ENCODE results near the gene DUSP15. TPM values are rescaled to one million over a fixed set of nuclear protein-coding genes. Genes with fewer than 3 reads are reported as not detected.

Gene DUSP15
- total and polyA plus RNA-seq, 8 donors = 0.35 to 4.3 (median 1.4) TPM

DNA sequence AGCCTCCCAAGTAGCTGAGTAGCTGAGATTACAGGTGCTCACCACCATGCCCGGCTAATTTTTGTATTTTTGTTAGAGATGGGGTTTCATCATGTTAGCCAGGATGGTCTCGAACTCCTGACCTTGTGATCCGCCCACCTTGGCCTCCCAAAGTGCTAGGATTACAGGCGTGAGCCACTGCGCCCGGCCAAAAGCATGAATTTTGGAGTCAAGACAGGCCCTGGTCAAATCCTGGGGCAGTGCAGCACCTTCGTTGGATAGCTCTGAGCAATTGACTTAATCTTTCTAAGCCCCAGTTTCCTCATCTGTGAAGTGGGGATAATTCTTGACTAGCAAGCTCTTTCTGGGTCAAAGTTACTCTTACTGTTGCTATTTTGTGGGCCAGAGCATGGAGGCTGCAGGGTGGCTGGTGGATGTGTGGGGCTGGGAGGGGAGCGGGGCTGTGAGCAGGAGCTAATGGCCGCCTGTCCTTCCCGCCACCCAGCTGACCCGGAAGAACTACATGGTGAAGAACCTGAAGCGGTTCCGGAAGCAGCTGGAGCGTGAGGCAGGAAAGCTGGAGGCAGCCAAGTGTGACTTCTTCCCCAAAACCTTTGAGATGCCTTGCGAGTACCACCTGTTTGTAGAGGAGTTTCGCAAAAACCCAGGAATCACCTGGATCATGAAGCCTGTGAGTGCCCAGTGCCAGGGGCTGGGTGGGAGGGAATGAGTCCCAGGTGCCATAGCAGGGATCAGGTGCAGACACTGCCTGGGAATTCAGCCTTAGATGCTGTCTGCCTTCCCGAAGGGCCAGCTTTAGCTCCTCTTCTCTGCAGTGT, 39.1 kb upstream of the DUSP15 start:
- FAIRE-seq (no peak), ATAC-seq (no peak), DNase-seq (no peak)
- Histone ChIP-seq H3K36me3 (no peaks in the 10 kb centered on the region), H3K9me3 (no peaks in the 10 kb centered on the region), H3K4me3 (no peak overlapping the region), H3K27ac (no peak overlapping the region), H3K27me3 (no peaks in the 10 kb centered on the region), H3K4me1 (no peaks in the 10 kb centered on the region)
- 78 to 84% methylated on average over 17 of the region's 17 CpGs for WGBS, 2 donors
- TF ChIP-seq, protein P1, sequence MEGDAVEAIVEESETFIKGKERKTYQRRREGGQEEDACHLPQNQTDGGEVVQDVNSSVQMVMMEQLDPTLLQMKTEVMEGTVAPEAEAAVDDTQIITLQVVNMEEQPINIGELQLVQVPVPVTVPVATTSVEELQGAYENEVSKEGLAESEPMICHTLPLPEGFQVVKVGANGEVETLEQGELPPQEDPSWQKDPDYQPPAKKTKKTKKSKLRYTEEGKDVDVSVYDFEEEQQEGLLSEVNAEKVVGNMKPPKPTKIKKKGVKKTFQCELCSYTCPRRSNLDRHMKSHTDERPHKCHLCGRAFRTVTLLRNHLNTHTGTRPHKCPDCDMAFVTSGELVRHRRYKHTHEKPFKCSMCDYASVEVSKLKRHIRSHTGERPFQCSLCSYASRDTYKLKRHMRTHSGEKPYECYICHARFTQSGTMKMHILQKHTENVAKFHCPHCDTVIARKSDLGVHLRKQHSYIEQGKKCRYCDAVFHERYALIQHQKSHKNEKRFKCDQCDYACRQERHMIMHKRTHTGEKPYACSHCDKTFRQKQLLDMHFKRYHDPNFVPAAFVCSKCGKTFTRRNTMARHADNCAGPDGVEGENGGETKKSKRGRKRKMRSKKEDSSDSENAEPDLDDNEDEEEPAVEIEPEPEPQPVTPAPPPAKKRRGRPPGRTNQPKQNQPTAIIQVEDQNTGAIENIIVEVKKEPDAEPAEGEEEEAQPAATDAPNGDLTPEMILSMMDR (IDR thresholded peaks at IDR 0.05) = no peak
- intact Hi-C loops (cut with DNase I) = no loop called here

DNA sequence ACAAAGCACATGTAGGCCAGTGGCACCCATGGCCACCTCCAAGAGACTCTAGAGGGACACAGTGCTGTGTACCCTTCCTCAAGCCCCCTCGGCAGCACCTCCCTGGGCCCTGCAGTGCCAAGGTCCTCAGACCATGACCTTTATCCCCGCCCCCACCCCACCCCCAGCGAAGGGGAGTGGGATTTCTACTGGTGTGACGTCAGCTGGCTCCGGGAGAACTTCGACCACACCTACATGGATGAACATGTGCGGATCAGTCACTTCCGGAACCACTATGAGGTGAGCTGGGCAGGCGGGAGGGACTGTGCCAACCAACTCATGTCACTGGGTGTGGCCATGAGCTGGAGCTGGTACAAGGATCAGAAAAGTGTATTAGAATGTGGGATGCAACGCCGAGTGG, 38.1 kb upstream of the DUSP15 start:
- DNase-seq = no peak
- Histone ChIP-seq H3K4me3 (no peak overlapping the region), H3K9me3 (no peaks in the 10 kb centered on the region), H3K36me3 (no peaks in the 10 kb centered on the region), H3K4me1 (no peaks in the 10 kb centered on the region), H3K27me3 (no peaks in the 10 kb centered on the region), H3K27ac (no peak overlapping the region)
- TF ChIP-seq, protein P1 (IDR thresholded peaks at IDR 0.05) = no peak
- intact Hi-C loops (cut with DNase I) = no loop called here
- no peak for FAIRE-seq
- ATAC-seq = no peak
- WGBS, 2 donors = 65 to 76% methylated on average over 11 of the region's 11 CpGs

DNA sequence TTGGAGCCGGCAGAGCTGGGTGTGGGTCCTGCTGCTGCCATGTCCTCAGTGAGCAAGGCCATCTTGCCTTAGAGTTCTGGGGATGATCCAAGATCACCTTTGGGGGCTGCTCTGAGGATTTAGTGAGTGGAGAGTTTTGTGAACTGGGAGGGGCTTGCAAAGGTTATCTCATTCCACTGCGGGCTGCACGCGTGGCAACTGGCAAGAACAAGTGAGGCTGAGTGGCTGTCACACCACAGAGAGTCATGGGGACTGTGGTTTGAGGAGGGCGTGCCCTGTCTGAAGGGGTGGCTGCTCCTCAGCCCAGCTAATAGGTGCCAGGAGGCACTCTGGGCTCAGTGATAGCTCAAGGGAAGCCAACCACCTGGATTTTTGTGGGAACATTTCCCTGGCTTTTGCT, 37.7 kb upstream of the DUSP15 start:
- TF ChIP-seq, protein P1 (IDR thresholded peaks at IDR 0.05) = no peak
- intact Hi-C loops (cut with DNase I) = no loop called here
- FAIRE-seq (no peak), ATAC-seq (no peak), DNase-seq (no peak)
- WGBS, 2 donors = 61 to 75% methylated on average over 5 of the region's 5 CpGs
- H3K4me3 ChIP-seq = no peak overlapping the region
- H3K27ac ChIP-seq = no peak overlapping the region
- no peaks in the 10 kb centered on the region for H3K9me3 ChIP-seq
- no peaks in the 10 kb centered on the region for H3K27me3 ChIP-seq
- no peaks in the 10 kb centered on the region for H3K4me1 ChIP-seq
- no peaks in the 10 kb centered on the region for H3K36me3 ChIP-seq

DNA sequence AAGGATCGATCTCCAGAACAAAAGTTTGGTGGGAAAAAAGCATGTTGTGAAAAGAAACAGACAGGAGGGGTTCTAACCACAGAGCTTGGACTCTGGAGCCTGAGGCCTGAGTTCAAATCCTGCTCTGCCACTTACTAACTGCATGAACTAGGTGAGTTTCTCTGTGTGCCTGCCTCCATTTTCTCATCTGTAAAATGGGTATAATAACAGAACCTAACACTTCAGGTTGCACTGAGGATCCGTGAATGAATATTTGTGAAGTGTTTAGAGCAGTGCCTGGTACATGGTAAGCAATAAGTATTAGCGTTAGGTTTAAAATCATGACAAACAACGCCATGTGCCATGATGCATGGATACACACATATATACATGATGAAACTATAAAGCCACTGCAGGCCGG, 36.7 kb upstream of the DUSP15 start:
- WGBS, 2 donors = 79 to 86% methylated on average over 5 of the region's 5 CpGs
- TF ChIP-seq, protein P1 (IDR thresholded peaks at IDR 0.05) = no peak
- FAIRE-seq = no peak
- Histone ChIP-seq H3K4me3 (no peak overlapping the region), H3K4me1 (no peaks in the 10 kb centered on the region), H3K9me3 (no peaks in the 10 kb centered on the region), H3K27ac (no peak overlapping the region), H3K36me3 (no peaks in the 10 kb centered on the region), H3K27me3 (no peaks in the 10 kb centered on the region)
- DNase-seq = no peak
- no peak for ATAC-seq
- intact Hi-C loops (cut with DNase I) = no loop called here

DNA sequence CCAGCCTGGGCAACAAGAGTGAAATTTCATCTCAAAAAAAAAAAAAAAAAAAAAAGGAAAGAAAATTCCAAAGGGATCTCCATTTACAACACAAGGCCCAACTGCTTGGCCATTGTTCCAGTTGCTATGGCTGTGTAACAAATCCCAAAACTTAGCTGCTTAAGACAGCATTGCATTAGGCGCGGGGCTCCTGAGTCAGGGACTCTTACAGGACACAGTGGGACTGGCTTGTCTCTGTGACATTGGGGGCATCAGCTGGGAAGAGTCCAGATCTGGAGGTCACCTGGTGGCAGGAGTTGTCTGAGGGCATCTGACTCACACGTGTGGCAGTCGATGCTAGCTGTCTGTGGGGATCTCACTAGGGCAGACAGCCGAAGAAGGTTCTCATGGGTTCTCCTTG, 35.7 kb upstream of the DUSP15 start:
- no peak for FAIRE-seq
- DNase-seq = no peak

More for the DNA sequence above, 35.7 kb upstream of the DUSP15 start:
- Histone ChIP-seq H3K36me3 (no peaks in the 10 kb centered on the region), H3K4me3 (no peak overlapping the region), H3K4me1 (no peaks in the 10 kb centered on the region), H3K9me3 (no peaks in the 10 kb centered on the region), H3K27me3 (no peaks in the 10 kb centered on the region), H3K27ac (no peak overlapping the region)
- intact Hi-C loops (cut with DNase I) = no loop called here
- TF ChIP-seq, protein P1 (IDR thresholded peaks at IDR 0.05) = no peak
- ATAC-seq = no peak
- WGBS, 2 donors = 73 to 76% methylated on average over 5 of the region's 5 CpGs
